GM21390 (cell line): Measurements from ENCODE around the gene NCKAP5.

Experiments
- ATAC-seq: cut with Tn5 transposase; IDR thresholded peaks from one replicate; pipeline ENCODE4 v1.9.1; 2021; ENCODE audit not compliant: unreplicated experiment

The NCKAP5 gene

GRCh38 chr2:133169274-133169912 is 398.9 kb downstream of the NCKAP5 start:
- ATAC-seq: no peak

- ATAC-seq: no peak
Measured at GRCh38 chr2:133167990-133168389, 400.3 kb downstream of the NCKAP5 start.

GRCh38 chr2:133167223-133167622 is 401.0 kb downstream of the NCKAP5 start:
- ATAC-seq: no peak

- ATAC-seq: no peak
Measured at GRCh38 chr2:133166031-133166430, 402.2 kb downstream of the NCKAP5 start.

GRCh38 chr2:133163111-133163510 is 405.2 kb downstream of the NCKAP5 start:
- ATAC-seq: no peak

GRCh38 chr2:133158442-133158841 is 409.8 kb downstream of the NCKAP5 start:
- no peak for ATAC-seq

- ATAC-seq: no peak
Measured at GRCh38 chr2:133158024-133158423, 410.2 kb downstream of the NCKAP5 start.

- ATAC-seq: no peak
Measured at GRCh38 chr2:133157141-133157540, 411.1 kb downstream of the NCKAP5 start.

- ATAC-seq: no peak
Measured at GRCh38 chr2:133152801-133153200, 415.5 kb downstream of the NCKAP5 start.

- no peak for ATAC-seq
Measured at GRCh38 chr2:133148187-133148586, 420.1 kb downstream of the NCKAP5 start.

GRCh38 chr2:133146893-133147292 is 421.4 kb downstream of the NCKAP5 start:
- ATAC-seq: no peak

- ATAC-seq: no peak
Measured at GRCh38 chr2:133143645-133144044, 424.6 kb downstream of the NCKAP5 start.

- no peak for ATAC-seq
Measured at GRCh38 chr2:133142087-133142486, 426.2 kb downstream of the NCKAP5 start.

- no peak for ATAC-seq
Measured at GRCh38 chr2:133140620-133141019, 427.6 kb downstream of the NCKAP5 start.

GRCh38 chr2:133139847-133140533 is 428.3 kb downstream of the NCKAP5 start:
- no peak for ATAC-seq

- ATAC-seq: no peak
Measured at GRCh38 chr2:133138693-133139092, 429.6 kb downstream of the NCKAP5 start.

- no peak for ATAC-seq
Measured at GRCh38 chr2:133135035-133135654, 433.1 kb downstream of the NCKAP5 start.

GRCh38 chr2:133130548-133131246 is 437.6 kb downstream of the NCKAP5 start:
- no peak for ATAC-seq

- no peak for ATAC-seq
Measured at GRCh38 chr2:133124446-133124845, 443.8 kb downstream of the NCKAP5 start.

GRCh38 chr2:133123904-133124303 is 444.4 kb downstream of the NCKAP5 start:
- ATAC-seq: no peak

GRCh38 chr2:133123393-133123792 is 444.9 kb downstream of the NCKAP5 start:
- no peak for ATAC-seq

GRCh38 chr2:133122529-133122928 is 445.7 kb downstream of the NCKAP5 start:
- ATAC-seq: no peak
